Measurements from ENCODE around the gene SEC63. TPM values are rescaled to one million over a fixed set of nuclear protein-coding genes. Genes with fewer than 3 reads are reported as not detected.
"Not testable (repeated sequence)": the region's sequence is repeated elsewhere in the genome, so short reads cannot be mapped to it uniquely, and the experiment has no call there.

The SEC63 gene
- total and polyA plus RNA-seq, 4 donors: 22.9 to 102 (median 65.9) TPM

DNA sequence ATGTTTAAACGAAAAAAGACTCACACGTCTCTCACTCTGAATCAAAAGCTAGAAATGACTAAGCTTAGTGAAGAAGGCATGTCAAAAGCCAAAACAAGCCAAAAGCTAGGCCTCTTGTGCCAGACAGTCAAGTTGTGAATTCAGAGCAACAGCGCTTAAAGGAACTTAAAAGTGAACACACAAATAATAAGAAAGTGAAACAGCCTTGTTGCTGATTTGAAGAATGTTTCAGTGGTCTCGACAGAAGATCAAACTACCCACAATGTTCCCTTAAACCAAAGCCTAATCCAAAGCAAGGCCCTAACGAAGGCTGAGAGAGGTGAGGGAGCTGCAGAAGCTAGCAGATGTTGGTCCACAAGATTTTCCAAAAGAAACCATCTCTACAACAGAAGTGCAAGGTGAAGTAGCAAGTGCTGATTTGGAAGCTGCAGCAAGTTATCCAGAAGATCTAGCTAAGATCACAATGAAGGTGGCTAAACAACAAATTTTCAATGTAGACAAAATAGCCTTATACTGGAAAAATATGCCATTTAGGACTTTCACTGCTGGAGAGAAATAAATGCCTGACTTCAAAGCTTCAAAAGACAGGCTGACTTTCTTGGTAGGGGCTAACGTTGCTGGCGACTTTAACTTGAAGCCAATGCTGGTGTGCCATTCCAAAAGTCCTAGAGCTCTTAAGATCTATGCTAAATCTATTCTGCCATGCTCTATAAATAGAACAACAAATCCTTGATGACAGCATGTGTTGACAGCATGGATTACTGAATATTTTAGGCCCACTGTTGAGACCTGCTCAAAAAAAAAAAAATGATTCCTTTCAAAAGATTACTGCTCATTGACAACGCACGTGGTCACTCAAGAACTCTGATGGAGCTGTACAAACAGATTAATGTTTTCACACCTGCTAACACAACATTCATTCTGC, 40.3 kb downstream of the SEC63 start:
- TF ChIP-seq, protein P1, sequence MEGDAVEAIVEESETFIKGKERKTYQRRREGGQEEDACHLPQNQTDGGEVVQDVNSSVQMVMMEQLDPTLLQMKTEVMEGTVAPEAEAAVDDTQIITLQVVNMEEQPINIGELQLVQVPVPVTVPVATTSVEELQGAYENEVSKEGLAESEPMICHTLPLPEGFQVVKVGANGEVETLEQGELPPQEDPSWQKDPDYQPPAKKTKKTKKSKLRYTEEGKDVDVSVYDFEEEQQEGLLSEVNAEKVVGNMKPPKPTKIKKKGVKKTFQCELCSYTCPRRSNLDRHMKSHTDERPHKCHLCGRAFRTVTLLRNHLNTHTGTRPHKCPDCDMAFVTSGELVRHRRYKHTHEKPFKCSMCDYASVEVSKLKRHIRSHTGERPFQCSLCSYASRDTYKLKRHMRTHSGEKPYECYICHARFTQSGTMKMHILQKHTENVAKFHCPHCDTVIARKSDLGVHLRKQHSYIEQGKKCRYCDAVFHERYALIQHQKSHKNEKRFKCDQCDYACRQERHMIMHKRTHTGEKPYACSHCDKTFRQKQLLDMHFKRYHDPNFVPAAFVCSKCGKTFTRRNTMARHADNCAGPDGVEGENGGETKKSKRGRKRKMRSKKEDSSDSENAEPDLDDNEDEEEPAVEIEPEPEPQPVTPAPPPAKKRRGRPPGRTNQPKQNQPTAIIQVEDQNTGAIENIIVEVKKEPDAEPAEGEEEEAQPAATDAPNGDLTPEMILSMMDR (IDR thresholded peaks at IDR 0.05; ENCODE audit: control extremely low read depth, extremely low read depth): no peak
- H3K27ac ChIP-seq (ENCODE audit: low read depth in 1 of 2, low read length in 1 of 2): no peak overlapping the region
- no peaks in the 10 kb centered on the region for H3K4me1 ChIP-seq (ENCODE audit: control insufficient read depth in 5 of 5, insufficient read depth in 5 of 5, low read length in 5 of 5)
- no peak overlapping the region for H3K4me3 ChIP-seq
- peaks cover 0 to 3% (median 2%) of the 10 kb centered on the region in 4 donors for H3K9me3 ChIP-seq (ENCODE audit: control insufficient read depth in 4 of 4, insufficient read depth in 3 of 4, low read length in 3 of 4)
- 96 to 97% methylated on average over 9 of the region's 9 CpGs for WGBS, 2 donors
- peaks cover 16 to 44% (median 30%) of the 10 kb centered on the region in 4 donors for H3K36me3 ChIP-seq (ENCODE audit: control insufficient read depth in 4 of 4, insufficient read depth in 4 of 4, low read length in 4 of 4)
- no peak overlapping the region for H3K9ac ChIP-seq (ENCODE audit: insufficient read depth in 1 of 2, low read length in 2 of 2)
- no peaks in the 10 kb centered on the region for H3K27me3 ChIP-seq (ENCODE audit: control insufficient read depth in 3 of 3, insufficient read depth in 3 of 3, low read length in 2 of 3)
- ATAC-seq (ENCODE audit: insufficient read depth, low FRiP score) (no peak), DNase-seq (no peak)

DNA sequence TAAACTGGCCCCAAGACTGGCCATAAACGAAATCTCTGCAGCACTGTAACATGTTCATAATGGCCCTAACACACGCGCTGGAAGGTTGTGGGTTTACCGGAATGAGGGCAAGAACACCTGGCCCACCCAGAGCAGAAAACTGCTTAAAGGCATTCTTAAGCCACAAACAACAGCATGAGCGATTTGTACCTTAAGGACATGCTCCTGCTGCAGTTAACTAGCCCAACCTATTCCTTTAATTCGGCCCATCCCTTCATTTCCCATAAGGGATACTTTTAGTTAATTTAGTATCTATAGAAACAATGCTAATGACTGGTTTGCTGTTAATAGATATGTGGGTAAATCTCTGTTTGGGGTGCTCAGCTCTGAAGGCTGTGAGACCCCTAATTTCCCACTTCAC, 41.0 kb downstream of the SEC63 start:
- not testable (repeated sequence) for H3K27ac ChIP-seq (ENCODE audit: low read depth in 1 of 2, low read length in 1 of 2); H3K9ac ChIP-seq (ENCODE audit: insufficient read depth in 1 of 2, low read length in 2 of 2); ATAC-seq (ENCODE audit: insufficient read depth, low FRiP score); H3K9me3 ChIP-seq (ENCODE audit: control insufficient read depth in 4 of 4, insufficient read depth in 3 of 4, low read length in 3 of 4); H3K4me1 ChIP-seq (ENCODE audit: control insufficient read depth in 5 of 5, insufficient read depth in 5 of 5, low read length in 5 of 5); H3K4me3 ChIP-seq; H3K27me3 ChIP-seq (ENCODE audit: control insufficient read depth in 3 of 3, insufficient read depth in 3 of 3, low read length in 2 of 3); DNase-seq
- H3K36me3 ChIP-seq (ENCODE audit: control insufficient read depth in 4 of 4, insufficient read depth in 4 of 4, low read length in 4 of 4): peaks cover 14 to 43% (median 31%) of the 10 kb centered on the region in 4 donors
- 95 to 98% methylated on average over 6 of the region's 6 CpGs for WGBS, 2 donors

DNA sequence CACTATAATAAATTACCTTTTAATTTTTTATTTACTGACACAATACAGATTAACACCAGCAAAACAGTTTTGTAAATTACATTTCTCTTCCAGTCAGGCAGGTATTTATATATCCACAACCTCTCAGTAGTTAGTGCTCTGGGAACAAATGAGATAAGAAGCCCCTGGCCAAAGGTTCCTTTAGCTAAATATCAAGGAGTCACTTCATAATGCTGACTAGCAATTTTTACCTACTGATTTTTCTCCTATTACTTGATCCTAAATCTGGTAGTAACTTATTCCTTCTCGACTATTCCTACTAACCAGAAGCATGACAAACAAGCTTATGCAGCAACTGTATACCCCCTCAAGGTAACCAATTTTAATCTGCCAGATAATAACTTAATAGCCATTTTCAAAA, 46.3 kb downstream of the SEC63 start:
- DNase-seq: no peak
- ATAC-seq (ENCODE audit: insufficient read depth, low FRiP score): no peak
- no peaks in the 10 kb centered on the region for H3K9me3 ChIP-seq (ENCODE audit: control insufficient read depth in 4 of 4, insufficient read depth in 3 of 4, low read length in 3 of 4)
- 94 to 97% methylated on average over 1 of the region's 1 CpG for WGBS, 2 donors
- peaks cover 16 to 48% (median 19%) of the 10 kb centered on the region in 4 donors for H3K36me3 ChIP-seq (ENCODE audit: control insufficient read depth in 4 of 4, insufficient read depth in 4 of 4, low read length in 4 of 4)
- TF ChIP-seq, protein P1 (IDR thresholded peaks at IDR 0.05; ENCODE audit: control extremely low read depth, extremely low read depth): no peak
- no peak overlapping the region for H3K9ac ChIP-seq (ENCODE audit: insufficient read depth in 1 of 2, low read length in 2 of 2)
- no peak overlapping the region for H3K27ac ChIP-seq (ENCODE audit: low read depth in 1 of 2, low read length in 1 of 2)
- H3K27me3 ChIP-seq (ENCODE audit: control insufficient read depth in 3 of 3, insufficient read depth in 3 of 3, low read length in 2 of 3): no peaks in the 10 kb centered on the region
- H3K4me1 ChIP-seq (ENCODE audit: control insufficient read depth in 5 of 5, insufficient read depth in 5 of 5, low read length in 5 of 5): no peaks in the 10 kb centered on the region
- no peak overlapping the region for H3K4me3 ChIP-seq

DNA sequence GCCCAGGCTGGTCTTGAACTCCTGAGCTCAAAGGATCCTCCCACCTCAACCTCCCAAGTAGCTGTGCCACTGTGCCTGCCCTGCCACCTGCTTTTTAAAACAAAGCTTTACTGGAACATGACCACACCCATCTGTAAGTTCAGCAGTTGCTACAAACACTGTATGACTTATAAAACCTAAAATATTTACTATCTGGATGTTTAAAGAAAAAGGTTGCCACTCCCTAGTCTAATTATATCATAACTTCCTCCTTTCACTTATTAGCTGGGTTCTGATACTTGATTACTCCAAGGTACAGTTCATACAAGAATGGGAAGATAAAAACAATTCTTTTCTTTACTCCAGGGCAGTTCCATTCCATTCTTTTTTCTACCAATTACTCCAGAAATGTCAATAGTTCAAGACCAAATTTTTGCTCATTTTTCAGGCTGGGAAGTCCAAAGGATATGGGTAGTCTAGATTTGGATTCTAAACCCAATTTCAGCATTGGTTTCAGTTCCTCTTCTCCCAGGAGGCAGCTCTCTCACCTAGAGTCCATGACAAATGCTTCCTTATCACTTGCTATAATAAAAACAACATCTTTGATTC, 63.1 kb downstream of the SEC63 start:
- H3K27me3 ChIP-seq (ENCODE audit: control insufficient read depth in 3 of 3, insufficient read depth in 3 of 3, low read length in 2 of 3): no peaks in the 10 kb centered on the region
- TF ChIP-seq, protein P1 (IDR thresholded peaks at IDR 0.05; ENCODE audit: control extremely low read depth, extremely low read depth): no peak
- H3K27ac ChIP-seq (ENCODE audit: low read depth in 1 of 2, low read length in 1 of 2): no peak overlapping the region
- H3K9me3 ChIP-seq (ENCODE audit: control insufficient read depth in 4 of 4, insufficient read depth in 3 of 4, low read length in 3 of 4): peaks cover 0 to 3% (median 0%) of the 10 kb centered on the region in 4 donors
- no peak for DNase-seq
- no peak for ATAC-seq (ENCODE audit: insufficient read depth, low FRiP score)
- peaks cover 23 to 38% (median 31%) of the 10 kb centered on the region in 4 donors for H3K36me3 ChIP-seq (ENCODE audit: control insufficient read depth in 4 of 4, insufficient read depth in 4 of 4, low read length in 4 of 4)
- H3K4me1 ChIP-seq (ENCODE audit: control insufficient read depth in 5 of 5, insufficient read depth in 5 of 5, low read length in 5 of 5): no peaks in the 10 kb centered on the region
- H3K4me3 ChIP-seq: no peak overlapping the region
- no peak overlapping the region for H3K9ac ChIP-seq (ENCODE audit: insufficient read depth in 1 of 2, low read length in 2 of 2)

DNA sequence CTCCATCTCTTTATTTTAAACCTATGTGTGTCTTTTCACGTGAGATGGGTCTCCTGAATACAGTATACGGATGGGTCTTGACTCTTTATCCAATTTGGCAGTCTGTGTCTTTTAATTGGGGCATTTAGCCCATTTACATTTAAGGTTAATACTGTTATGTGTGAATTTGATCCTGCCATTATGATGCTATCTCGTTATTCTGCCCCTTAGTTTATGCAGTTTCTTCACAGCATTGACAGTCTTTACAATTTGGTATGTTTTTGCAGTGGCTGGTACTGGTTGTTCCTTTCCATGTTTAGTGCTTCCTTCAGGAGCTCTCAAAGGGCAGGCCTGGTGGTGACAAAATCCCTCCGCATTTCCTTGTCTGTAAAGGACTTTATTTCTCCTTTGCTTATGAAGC, 67.6 kb downstream of the SEC63 start:
- not testable (repeated sequence) for H3K9me3 ChIP-seq (ENCODE audit: control insufficient read depth in 4 of 4, insufficient read depth in 3 of 4, low read length in 3 of 4); H3K27ac ChIP-seq (ENCODE audit: low read depth in 1 of 2, low read length in 1 of 2); H3K27me3 ChIP-seq (ENCODE audit: control insufficient read depth in 3 of 3, insufficient read depth in 3 of 3, low read length in 2 of 3); DNase-seq; H3K4me1 ChIP-seq (ENCODE audit: control insufficient read depth in 5 of 5, insufficient read depth in 5 of 5, low read length in 5 of 5); ATAC-seq (ENCODE audit: insufficient read depth, low FRiP score); H3K4me3 ChIP-seq; H3K9ac ChIP-seq (ENCODE audit: insufficient read depth in 1 of 2, low read length in 2 of 2)
- WGBS, 2 donors: 96 to 99% methylated on average over 4 of the region's 4 CpGs
- H3K36me3 ChIP-seq (ENCODE audit: control insufficient read depth in 4 of 4, insufficient read depth in 4 of 4, low read length in 4 of 4): peaks cover 11 to 32% (median 24%) of the 10 kb centered on the region in 4 donors

DNA sequence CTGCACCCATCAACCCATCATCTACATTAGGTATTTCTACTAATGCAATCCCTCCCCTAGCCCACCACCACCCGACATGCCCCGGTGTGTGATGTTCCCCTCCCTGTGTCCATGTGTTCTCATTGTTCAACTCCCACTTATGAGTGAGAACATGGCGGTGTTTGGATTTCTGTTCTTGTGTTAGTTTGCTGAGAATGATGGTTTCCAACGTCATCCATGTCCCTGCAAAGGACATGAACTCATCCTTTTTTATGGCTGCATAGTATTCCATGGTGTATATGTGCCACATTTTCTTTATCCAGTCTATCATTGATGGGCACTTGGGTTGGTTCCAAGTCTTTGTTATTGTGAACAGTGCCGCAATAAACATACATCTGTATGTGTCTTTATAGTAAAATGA, 72.1 kb downstream of the SEC63 start:
- WGBS, 2 donors: 98% methylated on average over 5 of the region's 5 CpGs
- H3K4me3 ChIP-seq; H3K27ac ChIP-seq (ENCODE audit: low read depth in 1 of 2, low read length in 1 of 2); H3K27me3 ChIP-seq (ENCODE audit: control insufficient read depth in 3 of 3, insufficient read depth in 3 of 3, low read length in 2 of 3); DNase-seq; H3K4me1 ChIP-seq (ENCODE audit: control insufficient read depth in 5 of 5, insufficient read depth in 5 of 5, low read length in 5 of 5); H3K9ac ChIP-seq (ENCODE audit: insufficient read depth in 1 of 2, low read length in 2 of 2); ATAC-seq (ENCODE audit: insufficient read depth, low FRiP score); H3K9me3 ChIP-seq (ENCODE audit: control insufficient read depth in 4 of 4, insufficient read depth in 3 of 4, low read length in 3 of 4): not testable (repeated sequence)
- peaks cover under 1 to 11% (median 7%) of the 10 kb centered on the region in 4 donors for H3K36me3 ChIP-seq (ENCODE audit: control insufficient read depth in 4 of 4, insufficient read depth in 4 of 4, low read length in 4 of 4)

Measured in lung (tissue), 12 donors.